Astrocyte (in vitro differentiated cells and primary cell): ENCODE data around the gene GYPC.

Experiments used
- CTCF ChIP-seq: IDR thresholded peaks from 2 replicates; pipeline ENCODE4 v1.5.1; 2011; ENCODE audit warnings: low read depth, mild to moderate bottlenecking, inconsistent platforms, low read length, moderate library complexity; ENCODE audit not compliant: insufficient read depth
- EZH2 ChIP-seq: IDR thresholded peaks from 2 replicates; pipeline ENCODE4 v1.6.1; 2012; ENCODE audit warnings: mild to moderate bottlenecking, low read length, inconsistent platforms; ENCODE audit not compliant: insufficient read depth

- TF ChIP-seq CTCF (no peak), EZH2 (no peak)
Observed at GRCh38 chr2:126661702-126662500, 5.9 kb downstream of the GYPC start.
